ENCODE data around the gene C2orf92. TPM values are rescaled to one million over a fixed set of nuclear protein-coding genes. Genes with fewer than 3 reads are reported as not detected.

Gene C2orf92
- total and polyA plus RNA-seq, 12 donors: 1.2 to 50.0 (median 5.5) TPM

- TF ChIP-seq CTCF (IDR thresholded peaks at IDR 0.05): no peak
- TF ChIP-seq POLR2A (IDR thresholded peaks at IDR 0.05): no peak
- Histone ChIP-seq H3K27me3 (peaks cover 6% of the 10 kb centered on the region), H3K4me3 (no peak overlapping the region), H3K9me3 (replicated peaks in 1 of 3) (no peaks in the 10 kb centered on the region), H3K27ac (no peak overlapping the region), H3K36me3 (replicated peaks in 1 of 2) (no peaks in the 10 kb centered on the region), H3K4me1 (replicated peaks in 1 of 2) (no peaks in the 10 kb centered on the region)
- 84 to 93% (median 88%) methylated on average over 2 to 6 of the region's 6 CpGs for WGBS, 4 donors
- no peak for DNase-seq
- intact Hi-C loops (cut with DNase I): no loop called here
Measured at GRCh38 chr2:97722227-97722626, 52.7 kb downstream of the C2orf92 start.

GRCh38 chr2:97723156-97724072 is 53.9 kb downstream of the C2orf92 start:
- no peaks in the 10 kb centered on the region for H3K4me1 ChIP-seq (replicated peaks in 1 of 2)
- no peaks in the 10 kb centered on the region for H3K9me3 ChIP-seq (replicated peaks in 1 of 3)
- intact Hi-C loops (cut with DNase I): no loop called here
- TF ChIP-seq CTCF (IDR thresholded peaks at IDR 0.05) (no peak), POLR2A (IDR thresholded peaks at IDR 0.05) (no peak)
- WGBS, 4 donors: 70 to 93% (median 82%) methylated on average over 24 to 37 of the region's 37 CpGs
- peaks cover 6% of the 10 kb centered on the region for H3K27me3 ChIP-seq
- no peak overlapping the region for H3K4me3 ChIP-seq
- DNase-seq: no peak
- H3K27ac ChIP-seq: no peak overlapping the region
- no peaks in the 10 kb centered on the region for H3K36me3 ChIP-seq (replicated peaks in 1 of 2)

- H3K9me3 ChIP-seq (replicated peaks in 1 of 3): no peaks in the 10 kb centered on the region
- TF ChIP-seq POLR2A (IDR thresholded peaks at IDR 0.05) (no peak), CTCF (IDR thresholded peaks at IDR 0.05) (no peak)
Measured at GRCh38 chr2:97724073-97724410, 54.5 kb downstream of the C2orf92 start.

GRCh38 chr2:97724501-97724900 is 55.0 kb downstream of the C2orf92 start:
- intact Hi-C loops (cut with DNase I): no loop called here
- Histone ChIP-seq H3K4me1 (replicated peaks in 1 of 2) (no peaks in the 10 kb centered on the region), H3K36me3 (replicated peaks in 1 of 2) (no peaks in the 10 kb centered on the region), H3K27ac (no peak overlapping the region), H3K9me3 (replicated peaks in 1 of 3) (no peaks in the 10 kb centered on the region), H3K27me3 (peaks cover 6% of the 10 kb centered on the region), H3K4me3 (no peak overlapping the region)
- no peak for DNase-seq
- WGBS, 4 donors: 58 to 71% (median 63%) methylated on average over 10 to 17 of the region's 17 CpGs
- no peak for TF ChIP-seq POLR2A (IDR thresholded peaks at IDR 0.05)
- TF ChIP-seq CTCF (IDR thresholded peaks at IDR 0.05): no peak

More at GRCh38 chr2:97724073-97724410, 54.5 kb downstream of the C2orf92 start:
- 37 to 61% (median 39%) methylated on average over 23 to 41 of the region's 41 CpGs; no CpG with 5 or more reads in 1 of the 4 donors for WGBS, 4 donors
- no peak overlapping the region for H3K4me3 ChIP-seq
- H3K4me1 ChIP-seq (replicated peaks in 1 of 2): no peaks in the 10 kb centered on the region
- no peaks in the 10 kb centered on the region for H3K36me3 ChIP-seq (replicated peaks in 1 of 2)
- DNase-seq: no peak
- H3K27me3 ChIP-seq: peaks cover 6% of the 10 kb centered on the region
- H3K27ac ChIP-seq: no peak overlapping the region
- intact Hi-C loops (cut with DNase I): no loop called here
